ENCODE measurements around the gene NOTCH1.

- TF ChIP-seq, protein P1, sequence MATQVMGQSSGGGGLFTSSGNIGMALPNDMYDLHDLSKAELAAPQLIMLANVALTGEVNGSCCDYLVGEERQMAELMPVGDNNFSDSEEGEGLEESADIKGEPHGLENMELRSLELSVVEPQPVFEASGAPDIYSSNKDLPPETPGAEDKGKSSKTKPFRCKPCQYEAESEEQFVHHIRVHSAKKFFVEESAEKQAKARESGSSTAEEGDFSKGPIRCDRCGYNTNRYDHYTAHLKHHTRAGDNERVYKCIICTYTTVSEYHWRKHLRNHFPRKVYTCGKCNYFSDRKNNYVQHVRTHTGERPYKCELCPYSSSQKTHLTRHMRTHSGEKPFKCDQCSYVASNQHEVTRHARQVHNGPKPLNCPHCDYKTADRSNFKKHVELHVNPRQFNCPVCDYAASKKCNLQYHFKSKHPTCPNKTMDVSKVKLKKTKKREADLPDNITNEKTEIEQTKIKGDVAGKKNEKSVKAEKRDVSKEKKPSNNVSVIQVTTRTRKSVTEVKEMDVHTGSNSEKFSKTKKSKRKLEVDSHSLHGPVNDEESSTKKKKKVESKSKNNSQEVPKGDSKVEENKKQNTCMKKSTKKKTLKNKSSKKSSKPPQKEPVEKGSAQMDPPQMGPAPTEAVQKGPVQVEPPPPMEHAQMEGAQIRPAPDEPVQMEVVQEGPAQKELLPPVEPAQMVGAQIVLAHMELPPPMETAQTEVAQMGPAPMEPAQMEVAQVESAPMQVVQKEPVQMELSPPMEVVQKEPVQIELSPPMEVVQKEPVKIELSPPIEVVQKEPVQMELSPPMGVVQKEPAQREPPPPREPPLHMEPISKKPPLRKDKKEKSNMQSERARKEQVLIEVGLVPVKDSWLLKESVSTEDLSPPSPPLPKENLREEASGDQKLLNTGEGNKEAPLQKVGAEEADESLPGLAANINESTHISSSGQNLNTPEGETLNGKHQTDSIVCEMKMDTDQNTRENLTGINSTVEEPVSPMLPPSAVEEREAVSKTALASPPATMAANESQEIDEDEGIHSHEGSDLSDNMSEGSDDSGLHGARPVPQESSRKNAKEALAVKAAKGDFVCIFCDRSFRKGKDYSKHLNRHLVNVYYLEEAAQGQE (IDR thresholded peaks at IDR 0.05; ENCODE audit: insufficient read depth in 1 of 2, low read depth in 2 of 2, low read length in 2 of 2): no peak
- no peak for TF ChIP-seq TAF1 (IDR thresholded peaks at IDR 0.05; ENCODE audit: borderline replicate concordance, insufficient read depth, low read length)
Measured at GRCh38 chr9:136565715-136566552, 20.1 kb upstream of the NOTCH1 start.
